H9 (cell line): Measurements from ENCODE around the gene C12orf56. TPM values are rescaled to one million over a fixed set of nuclear protein-coding genes. Genes with fewer than 3 reads are reported as not detected.

Experiments used
- DNase-seq: peaks from one replicate; pipeline ENCODE4 v3.0.0-alpha.2; 2017
- H2AFZ ChIP-seq: one replicate; pipeline ENCODE4 v1.6.1; 2013; ENCODE audit warnings: mild to moderate bottlenecking, low read length, control low read depth, moderate library complexity
- H2AK5ac ChIP-seq: 2 replicates; pipeline ENCODE4 v1.6.1; 2013; ENCODE audit warnings: low read length, control low read depth, mixed read lengths; ENCODE audit not compliant: insufficient read length
- H2BK120ac ChIP-seq: one replicate; pipeline ENCODE4 v1.6.1; 2013; ENCODE audit warnings: low read depth, mild to moderate bottlenecking, low read length, control low read depth, inconsistent platforms; ENCODE audit not compliant: poor library complexity, severe bottlenecking
- H2BK12ac ChIP-seq: 2 replicates; pipeline ENCODE4 v1.6.1; 2013; ENCODE audit warnings: low read length, control low read depth, mixed read lengths, low read depth; ENCODE audit not compliant: insufficient read length
- H2BK15ac ChIP-seq: 2 replicates; pipeline ENCODE4 v1.6.1; 2013; ENCODE audit warnings: low read depth, low read length, control low read depth
- H2BK20ac ChIP-seq: one replicate; pipeline ENCODE4 v1.6.1; 2013; ENCODE audit warnings: low read depth, mild to moderate bottlenecking, low read length, control low read depth, inconsistent platforms; ENCODE audit not compliant: poor library complexity, severe bottlenecking
- H2BK5ac ChIP-seq: 2 replicates; pipeline ENCODE4 v1.6.1; 2013; ENCODE audit warnings: low read length, control low read depth, mixed read lengths; ENCODE audit not compliant: insufficient read length
- H3K14ac ChIP-seq: 2 replicates; pipeline ENCODE4 v1.6.1; 2013; ENCODE audit warnings: low read length, control low read depth; ENCODE audit not compliant: insufficient read depth
- H3K18ac ChIP-seq: 2 replicates; pipeline ENCODE4 v1.6.1; 2013; ENCODE audit warnings: low read depth, mild to moderate bottlenecking, mixed read lengths, low read length, control low read depth; ENCODE audit not compliant: insufficient read length
- H3K23ac ChIP-seq: 2 replicates; pipeline ENCODE4 v1.6.1; 2013; ENCODE audit warnings: low read length, control low read depth, mixed read lengths, low read depth; ENCODE audit not compliant: insufficient read length
- H3K23me2 ChIP-seq: 2 replicates; pipeline ENCODE4 v1.6.1; 2013; ENCODE audit warnings: low read depth, mild to moderate bottlenecking, mixed read lengths, low read length, control low read depth; ENCODE audit not compliant: insufficient read length, poor library complexity, severe bottlenecking
- H3K27ac ChIP-seq: 2 replicates; pipeline ENCODE4 v1.5.1; 2013; ENCODE audit warnings: low read length, control low read depth, mixed read lengths, low read depth; ENCODE audit not compliant: insufficient read length
- H3K27me3 ChIP-seq: 2 replicates; pipeline ENCODE4 v1.6.1; 2013; ENCODE audit warnings: low read length, control low read depth, inconsistent platforms; ENCODE audit not compliant: insufficient read depth
- H3K4ac ChIP-seq: 2 replicates; pipeline ENCODE4 v1.6.1; 2013; ENCODE audit warnings: low read depth, mild to moderate bottlenecking, control low read depth, inconsistent platforms, low read length, moderate library complexity
- H3K4me1 ChIP-seq: 2 replicates; pipeline ENCODE4 v1.6.1; 2013; ENCODE audit warnings: low read length, control low read depth, inconsistent platforms; ENCODE audit not compliant: insufficient read depth
- H3K4me2 ChIP-seq: 2 replicates; pipeline ENCODE4 v1.6.1; 2013; ENCODE audit warnings: low read length, control low read depth, mixed read lengths; ENCODE audit not compliant: insufficient read length, insufficient read depth
- H3K56ac ChIP-seq: 2 replicates; pipeline ENCODE4 v1.6.1; 2013; ENCODE audit warnings: low read depth, mild to moderate bottlenecking, mixed read lengths, low read length, control low read depth; ENCODE audit not compliant: insufficient read length
- H3K79me1 ChIP-seq: 2 replicates; pipeline ENCODE4 v1.6.1; 2013; ENCODE audit warnings: low read depth, mild to moderate bottlenecking, moderate library complexity, low read length, control low read depth, inconsistent platforms; ENCODE audit not compliant: insufficient read depth, poor library complexity, severe bottlenecking
- H3K79me2 ChIP-seq: 2 replicates; pipeline ENCODE4 v1.6.1; 2013; ENCODE audit warnings: low read length, control low read depth, inconsistent platforms; ENCODE audit not compliant: insufficient read depth
- H3K9ac ChIP-seq: 2 replicates; pipeline ENCODE4 v1.6.1; 2013; ENCODE audit warnings: low read length, control low read depth, mixed read lengths; ENCODE audit not compliant: insufficient read length; ENCODE audit errors: extremely low read depth
- H3K9me3 ChIP-seq: one replicate; pipeline ENCODE4 v1.6.1; 2013; ENCODE audit warnings: low read depth, low read length, inconsistent platforms; ENCODE audit not compliant: control insufficient read depth
- H3T11ph ChIP-seq: one replicate; pipeline ENCODE4 v1.6.1; 2013; ENCODE audit warnings: mild to moderate bottlenecking, low read length, control low read depth, inconsistent platforms
- H4K20me1 ChIP-seq: one replicate; pipeline ENCODE4 v1.6.1; 2013; ENCODE audit not compliant: control insufficient read depth, insufficient read length, insufficient read depth
- H4K5ac ChIP-seq: 2 replicates; pipeline ENCODE4 v1.6.1; 2013; ENCODE audit warnings: low read depth, mild to moderate bottlenecking, mixed read lengths, low read length, control low read depth; ENCODE audit not compliant: insufficient read length
- H4K8ac ChIP-seq: replicated peaks from 2 replicates; pipeline ENCODE4 v1.6.1; 2013; ENCODE audit warnings: low read length, control low read depth, mixed read lengths, low read depth; ENCODE audit not compliant: insufficient read length
- H4K91ac ChIP-seq: 2 replicates; pipeline ENCODE4 v1.6.1; 2013; ENCODE audit warnings: low read depth, mild to moderate bottlenecking, moderate library complexity, mixed read lengths, low read length, control low read depth; ENCODE audit not compliant: insufficient read length
- H3K27ac Mint-ChIP-seq, 3 experiments: 2 replicates in 2 of 3; 3 replicates in 1 of 3; pipeline ENCODE4 v1.8.0; 2020 to 2021; ENCODE audit warnings: mixed read lengths in 3 of 3, mild to moderate bottlenecking in 1 of 3, moderate library complexity in 1 of 3
- H3K27me3 Mint-ChIP-seq: 2 replicates; pipeline ENCODE4 v1.8.0; 2021; ENCODE audit warnings: low read depth, mild to moderate bottlenecking, moderate library complexity, mixed read lengths
- H3K36me3 Mint-ChIP-seq, 3 experiments: 2 replicates in 2 of 3; 3 replicates in 1 of 3; pipeline ENCODE4 v1.8.0; 2020 to 2021; ENCODE audit warnings: low read depth in 3 of 3, mixed read lengths in 3 of 3; ENCODE audit not compliant: insufficient read depth in 1 of 3
- H3K4me1 Mint-ChIP-seq, 2 experiments: 2 replicates each; pipeline ENCODE4 v1.8.0; 2020; ENCODE audit warnings: mixed read lengths in 2 of 2
- H3K4me3 Mint-ChIP-seq, 2 experiments: 2 replicates in 1 of 2; 3 replicates in 1 of 2; pipeline ENCODE4 v1.8.0; 2020 to 2021; ENCODE audit warnings: mild to moderate bottlenecking in 2 of 2, mixed read lengths in 2 of 2, moderate library complexity in 1 of 2
- H3K9me3 Mint-ChIP-seq, 2 experiments: 2 replicates in 1 of 2; 3 replicates in 1 of 2; pipeline ENCODE4 v1.8.0; 2020; ENCODE audit warnings: mild to moderate bottlenecking in 2 of 2, mixed read lengths in 2 of 2, moderate library complexity in 1 of 2
- WGBS: extraction: QIAGEN DNeasy Blood & Tissue Kit; methylation state at CpG from one replicate; pipeline ENCODE4 v1.1.7; 2013; ENCODE audit warnings: missing lambda C conversion rate, low lambda C conversion rate, mixed read lengths; ENCODE audit not compliant: insufficient read length; ENCODE audit errors: extremely low coverage; 5-methylcytosine and 5-hydroxymethylcytosine counted together
- total RNA-seq: library from RNA; stranded (reverse); gene quantifications from 2 replicates; pipeline ENCODE4 v1.2.1, GENCODE V29; 2021
- TF ChIP-seq, protein P1 (sequence below): fragments of 200-600 bp; sonication (generic); conservative IDR thresholded peaks from 3 replicates; pipeline ENCODE4 v1.8.0; 2021; ENCODE audit warnings: antibody characterized with exemption, mild to moderate bottlenecking

Gene C12orf56
- total RNA-seq, 1 experiment from 2014 or later = 2.2 TPM

DNA sequence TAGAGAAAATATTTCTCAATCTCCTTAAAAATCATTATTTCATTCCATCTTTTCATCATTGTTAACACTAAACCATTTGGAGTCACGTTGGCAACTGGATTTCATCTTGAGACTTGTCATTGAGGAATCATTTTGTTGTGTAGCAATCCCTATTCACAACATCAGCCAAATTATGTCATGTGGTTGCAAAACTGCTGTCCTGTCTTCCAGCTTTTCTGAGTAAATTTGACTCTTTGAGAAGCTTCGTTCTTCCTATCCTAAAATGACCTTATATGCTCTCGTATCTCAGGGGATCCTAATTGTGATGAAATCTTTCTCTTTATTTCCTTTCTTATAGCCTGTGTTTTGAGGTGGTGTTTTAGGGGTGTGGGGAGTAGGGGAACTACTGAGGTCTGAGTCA, 137.9 kb downstream of the C12orf56 start:
- Histone ChIP-seq H4K20me1 (no peaks in the 10 kb centered on the region), H2BK20ac (no peak overlapping the region), H3K23me2 (no peaks in the 10 kb centered on the region), H3T11ph (no peak overlapping the region), H3K79me2 (no peaks in the 10 kb centered on the region), H3K23ac (no peak overlapping the region), H3K27ac (no peak overlapping the region), H3K4me1 (no peaks in the 10 kb centered on the region), H2BK12ac (no peak overlapping the region), H3K9ac (no peak overlapping the region), H4K8ac (no peak overlapping the region), H3K18ac (no peak overlapping the region), H3K27me3 (no peaks in the 10 kb centered on the region), H4K5ac (no peak overlapping the region), H2AK5ac (no peak overlapping the region), H3K79me1 (no peaks in the 10 kb centered on the region), H3K56ac (no peak overlapping the region), H2BK15ac (no peak overlapping the region), H3K4ac (no peak overlapping the region), H3K4me2 (no peak overlapping the region), H3K9me3 (no peaks in the 10 kb centered on the region), H4K91ac (no peak overlapping the region), H3K14ac (no peak overlapping the region), H2BK120ac (no peak overlapping the region), H2AFZ (no peak overlapping the region), H2BK5ac (no peak overlapping the region)
- 0 out of 4 replicates have a peak, but pooled peaks cover 0 to 4% of the 10 kb centered on the region in 2 experiments for H3K4me1 Mint-ChIP-seq
- TF ChIP-seq, protein P1, sequence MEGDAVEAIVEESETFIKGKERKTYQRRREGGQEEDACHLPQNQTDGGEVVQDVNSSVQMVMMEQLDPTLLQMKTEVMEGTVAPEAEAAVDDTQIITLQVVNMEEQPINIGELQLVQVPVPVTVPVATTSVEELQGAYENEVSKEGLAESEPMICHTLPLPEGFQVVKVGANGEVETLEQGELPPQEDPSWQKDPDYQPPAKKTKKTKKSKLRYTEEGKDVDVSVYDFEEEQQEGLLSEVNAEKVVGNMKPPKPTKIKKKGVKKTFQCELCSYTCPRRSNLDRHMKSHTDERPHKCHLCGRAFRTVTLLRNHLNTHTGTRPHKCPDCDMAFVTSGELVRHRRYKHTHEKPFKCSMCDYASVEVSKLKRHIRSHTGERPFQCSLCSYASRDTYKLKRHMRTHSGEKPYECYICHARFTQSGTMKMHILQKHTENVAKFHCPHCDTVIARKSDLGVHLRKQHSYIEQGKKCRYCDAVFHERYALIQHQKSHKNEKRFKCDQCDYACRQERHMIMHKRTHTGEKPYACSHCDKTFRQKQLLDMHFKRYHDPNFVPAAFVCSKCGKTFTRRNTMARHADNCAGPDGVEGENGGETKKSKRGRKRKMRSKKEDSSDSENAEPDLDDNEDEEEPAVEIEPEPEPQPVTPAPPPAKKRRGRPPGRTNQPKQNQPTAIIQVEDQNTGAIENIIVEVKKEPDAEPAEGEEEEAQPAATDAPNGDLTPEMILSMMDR = no peak
- no peaks in the 10 kb centered on the region; the same call in 1 of the 2 replicates for H3K27me3 Mint-ChIP-seq
- no CpG with 5 or more reads among the region's 3 CpGs for WGBS
- DNase-seq = no peak
- no peaks in the 10 kb centered on the region; a peak in 1 of 5 replicates for H3K9me3 Mint-ChIP-seq
- no peak overlapping the region for H3K4me3 Mint-ChIP-seq
- H3K36me3 Mint-ChIP-seq = no peaks in the 10 kb centered on the region
- H3K27ac Mint-ChIP-seq = no peak overlapping the region
